Measurements from ENCODE around the gene FGGY.

- TF ChIP-seq ZNF274 (IDR thresholded peaks at IDR 0.05; ENCODE audit: low read depth, low read length) (no peak), YY1 (IDR thresholded peaks at IDR 0.05; ENCODE audit: insufficient read depth, insufficient read length) (no peak)
Measured at GRCh38 chr1:59266180-59266926, 30.5 kb upstream of the FGGY start.

Measured in NT2/D1 (cell line).